ENCODE measurements around the gene KRTAP9-8. TPM values are rescaled to one million over a fixed set of nuclear protein-coding genes. Genes with fewer than 3 reads are reported as not detected.
"Not testable (repeated sequence)": the region's sequence is repeated elsewhere in the genome, so short reads cannot be mapped to it uniquely, and the experiment has no call there.

The KRTAP9-8 gene
- total RNA-seq, 1 experiment from 2014 or later = not detected

DNA sequence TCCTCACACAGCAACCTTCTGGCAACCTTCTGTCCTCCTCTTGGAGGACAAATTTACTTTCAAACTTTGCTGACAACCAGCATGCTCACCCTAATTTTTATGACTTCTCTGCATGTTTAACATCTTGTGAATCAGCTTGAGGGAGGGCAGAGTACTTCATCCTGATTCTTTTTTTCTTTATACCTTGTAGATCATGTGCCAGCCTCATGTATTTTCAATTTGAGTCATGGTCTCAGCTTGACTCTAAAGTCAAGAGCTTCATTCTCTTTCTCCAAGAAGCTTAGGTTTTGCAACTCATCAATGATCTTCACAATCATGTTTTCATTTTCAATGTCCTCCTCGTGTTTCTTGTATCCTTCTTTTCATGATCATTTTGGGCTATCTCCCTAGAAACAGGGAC is 34.1 kb downstream of the KRTAP9-8 start:
- BruUV-seq (replicated peaks) = no TSS peak
- Histone ChIP-seq H3K4me3 (replicated peaks in 1 of 2; ENCODE audit: low read depth in 1 of 2, low read length in 2 of 2) (no peak overlapping the region), H3K4me1 (ENCODE audit: control insufficient read depth in 1 of 2, insufficient read depth in 2 of 2, low read length in 2 of 2) (no peaks in the 10 kb centered on the region), H4K20me1 (ENCODE audit: insufficient read depth) (no peaks in the 10 kb centered on the region), H3K9me2 (ENCODE audit: insufficient read depth) (no peaks in the 10 kb centered on the region), H3K27ac (ENCODE audit: low read depth, low read length) (no peak overlapping the region), H3K36me3 (ENCODE audit: control insufficient read depth in 1 of 2, insufficient read depth in 2 of 2, low read length in 2 of 2) (no peaks in the 10 kb centered on the region), H3K27me3 (ENCODE audit: insufficient read depth, low read length) (no peaks in the 10 kb centered on the region), H3K9ac (ENCODE audit: low read length) (no peak overlapping the region), H2AFZ (ENCODE audit: low read depth, low read length, poor library complexity, severe bottlenecking) (no peak overlapping the region), H3K79me2 (ENCODE audit: insufficient read depth, low read length) (no peaks in the 10 kb centered on the region), H3K4me2 (ENCODE audit: low read length) (no peak overlapping the region), H3K9me3 (ENCODE audit: control insufficient read depth in 1 of 2, insufficient read depth in 1 of 2, low read depth in 1 of 2, low read length in 2 of 2) (no peaks in the 10 kb centered on the region)
- ChIA-PET RAD21 (ENCODE audit: low non-redundant PET in 1 of 2, low total read pairs in 2 of 2, uncharacterized antibody in 2 of 2, unreplicated experiment in 2 of 2) (no interaction called here), CTCF (no interaction called here), POLR2A (no interaction called here)
- ATAC-seq (no peak), DNase-seq (ENCODE audit: low read depth, low spot score) (no peak)
- intact Hi-C loops (cut with micrococcal nuclease) = no loop called here
- TF ChIP-seq, protein P1, sequence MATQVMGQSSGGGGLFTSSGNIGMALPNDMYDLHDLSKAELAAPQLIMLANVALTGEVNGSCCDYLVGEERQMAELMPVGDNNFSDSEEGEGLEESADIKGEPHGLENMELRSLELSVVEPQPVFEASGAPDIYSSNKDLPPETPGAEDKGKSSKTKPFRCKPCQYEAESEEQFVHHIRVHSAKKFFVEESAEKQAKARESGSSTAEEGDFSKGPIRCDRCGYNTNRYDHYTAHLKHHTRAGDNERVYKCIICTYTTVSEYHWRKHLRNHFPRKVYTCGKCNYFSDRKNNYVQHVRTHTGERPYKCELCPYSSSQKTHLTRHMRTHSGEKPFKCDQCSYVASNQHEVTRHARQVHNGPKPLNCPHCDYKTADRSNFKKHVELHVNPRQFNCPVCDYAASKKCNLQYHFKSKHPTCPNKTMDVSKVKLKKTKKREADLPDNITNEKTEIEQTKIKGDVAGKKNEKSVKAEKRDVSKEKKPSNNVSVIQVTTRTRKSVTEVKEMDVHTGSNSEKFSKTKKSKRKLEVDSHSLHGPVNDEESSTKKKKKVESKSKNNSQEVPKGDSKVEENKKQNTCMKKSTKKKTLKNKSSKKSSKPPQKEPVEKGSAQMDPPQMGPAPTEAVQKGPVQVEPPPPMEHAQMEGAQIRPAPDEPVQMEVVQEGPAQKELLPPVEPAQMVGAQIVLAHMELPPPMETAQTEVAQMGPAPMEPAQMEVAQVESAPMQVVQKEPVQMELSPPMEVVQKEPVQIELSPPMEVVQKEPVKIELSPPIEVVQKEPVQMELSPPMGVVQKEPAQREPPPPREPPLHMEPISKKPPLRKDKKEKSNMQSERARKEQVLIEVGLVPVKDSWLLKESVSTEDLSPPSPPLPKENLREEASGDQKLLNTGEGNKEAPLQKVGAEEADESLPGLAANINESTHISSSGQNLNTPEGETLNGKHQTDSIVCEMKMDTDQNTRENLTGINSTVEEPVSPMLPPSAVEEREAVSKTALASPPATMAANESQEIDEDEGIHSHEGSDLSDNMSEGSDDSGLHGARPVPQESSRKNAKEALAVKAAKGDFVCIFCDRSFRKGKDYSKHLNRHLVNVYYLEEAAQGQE (IDR thresholded peaks at IDR 0.05; ENCODE audit: low read depth) = no peak
- no peak for TF ChIP-seq SP1 (IDR thresholded peaks at IDR 0.05; ENCODE audit: low read depth)

DNA sequence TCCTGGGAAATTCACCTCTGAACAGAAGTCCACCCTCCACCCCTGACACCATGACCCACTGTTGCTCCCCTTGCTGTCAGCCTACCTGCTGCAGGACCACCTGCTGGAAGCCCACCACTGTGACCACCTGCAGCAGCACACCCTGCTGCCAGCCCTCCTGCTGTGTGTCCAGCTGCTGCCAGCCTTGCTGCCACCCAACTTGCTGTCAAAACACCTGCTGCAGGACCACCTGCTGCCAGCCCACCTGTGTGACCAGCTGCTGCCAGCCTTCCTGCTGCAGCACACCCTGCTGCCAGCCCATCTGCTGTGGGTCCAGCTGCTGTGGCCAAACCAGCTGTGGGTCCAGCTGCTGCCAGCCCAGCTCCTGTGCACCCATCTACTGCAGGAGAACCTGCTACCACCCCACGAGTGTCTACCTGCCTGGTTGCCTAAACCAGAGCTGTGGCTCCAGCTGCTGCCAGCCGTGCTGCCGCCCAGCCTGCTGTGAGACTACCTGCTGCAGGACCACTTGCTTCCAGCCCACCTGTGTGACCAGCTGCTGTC is 37.9 kb downstream of the KRTAP9-8 start, which contains the start of gene KRTAP9-7:
TSS of gene KRTAP9-7 (plus strand) at position 51 of the 543 bp plus-strand sequence. CDS start at position 51, 0 bp downstream.
- H3K27me3 ChIP-seq (ENCODE audit: insufficient read depth, low read length); H3K4me3 ChIP-seq (replicated peaks in 1 of 2; ENCODE audit: low read depth in 1 of 2, low read length in 2 of 2); BruUV-seq (replicated peaks); H3K9me2 ChIP-seq (ENCODE audit: insufficient read depth); CTCF ChIA-PET; H3K79me2 ChIP-seq (ENCODE audit: insufficient read depth, low read length); DNase-seq (ENCODE audit: low read depth, low spot score); ATAC-seq; H3K9me3 ChIP-seq (ENCODE audit: control insufficient read depth in 1 of 2, insufficient read depth in 1 of 2, low read depth in 1 of 2, low read length in 2 of 2); POLR2A ChIA-PET; H3K9ac ChIP-seq (ENCODE audit: low read length); H2AFZ ChIP-seq (ENCODE audit: low read depth, low read length, poor library complexity, severe bottlenecking); H4K20me1 ChIP-seq (ENCODE audit: insufficient read depth); H3K27ac ChIP-seq (ENCODE audit: low read depth, low read length); H3K36me3 ChIP-seq (ENCODE audit: control insufficient read depth in 1 of 2, insufficient read depth in 2 of 2, low read length in 2 of 2); RAD21 ChIA-PET (ENCODE audit: low non-redundant PET in 1 of 2, low total read pairs in 2 of 2, uncharacterized antibody in 2 of 2, unreplicated experiment in 2 of 2); H3K4me1 ChIP-seq (ENCODE audit: control insufficient read depth in 1 of 2, insufficient read depth in 2 of 2, low read length in 2 of 2); H3K4me2 ChIP-seq (ENCODE audit: low read length): not testable (repeated sequence)
- intact Hi-C loops (cut with micrococcal nuclease) = loop anchor here (1.0 kb wide), 1 partner anchor 11 kb away; no protein-coding TSS in a partner anchor

Data from HCT116 (cell line).